ENCODE data around the gene THRB.

- no peak for TF ChIP-seq POLR2A (IDR thresholded peaks at IDR 0.05; ENCODE audit: extremely low read depth, insufficient read length)
- TF ChIP-seq CTCF (IDR thresholded peaks at IDR 0.05; ENCODE audit: low read depth, low read length) = no peak
Measured at GRCh38 chr3:24191801-24192403, 302.7 kb downstream of the THRB start.
